Erythroblast (primary cell): ENCODE measurements around the gene AUTS2.

Source experiments
- GATA1 ChIP-seq: IDR thresholded peaks from 2 replicates; pipeline ENCODE4 v1.6.1; 2011; ENCODE audit warnings: low read depth, mild to moderate bottlenecking, control low read depth, low read length, moderate library complexity
- POLR2A ChIP-seq: IDR thresholded peaks from 2 replicates; pipeline ENCODE4 v1.6.1; 2011; ENCODE audit warnings: mild to moderate bottlenecking, low read length

DNA sequence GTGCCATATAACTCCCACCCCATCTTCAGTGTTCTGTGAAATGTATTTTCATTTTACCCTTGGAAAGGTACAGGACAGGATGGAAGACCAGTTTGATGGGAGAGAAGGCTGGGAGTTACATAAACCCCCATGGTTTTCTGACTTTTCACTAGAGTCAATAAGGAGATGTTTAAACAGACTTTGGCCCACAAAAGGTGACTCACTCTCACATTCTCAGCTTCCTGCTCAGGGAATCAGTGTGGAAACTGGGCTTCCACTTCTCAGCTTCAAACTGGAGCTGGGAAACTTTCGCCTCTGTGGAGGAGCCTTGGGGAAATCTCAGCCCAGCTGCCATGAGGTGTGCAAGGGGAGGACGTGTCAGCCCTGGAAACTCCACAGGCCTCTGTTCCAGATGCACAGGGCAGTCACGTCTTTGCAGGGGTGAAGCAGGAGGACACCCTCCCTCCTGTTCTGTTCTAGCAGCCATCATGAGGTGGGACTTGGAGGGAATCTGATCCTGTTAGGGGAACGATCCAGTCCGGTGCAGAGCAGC lies 973.2 kb downstream of the AUTS2 start:
- TF ChIP-seq POLR2A: no peak
- TF ChIP-seq GATA1: no peak
